Suprapubic skin (tissue), 4 donors: ENCODE data around the gene NCAPG2.

Experiments
- EP300 ChIP-seq: sonication (generic); formaldehyde crosslinking; IDR thresholded peaks from one replicate; pipeline ENCODE4 v1.6.1; 2017; ENCODE audit warnings: antibody characterized with exemption
- POLR2A ChIP-seq, 2 donors: fragments of 450-650 bp; IDR thresholded peaks; one replicate each; pipeline ENCODE4 v1.6.1; 2017; ENCODE audit warnings: antibody characterized with exemption in 2 of 2, mild to moderate bottlenecking in 2 of 2, moderate library complexity in 2 of 2
- POLR2AphosphoS5 ChIP-seq, 3 donors: sonication (generic); formaldehyde crosslinking; IDR thresholded peaks; one replicate each; pipeline ENCODE4 v1.6.1; 2017; ENCODE audit warnings: antibody characterized with exemption in 3 of 3
- TF ChIP-seq, protein P1 (sequence below), 2 donors: fragments of 200-600 bp in 1 of 2; fragments of 450-650 bp in 1 of 2; sonication (generic) in 1 of 2; IDR thresholded peaks; one replicate each; pipeline ENCODE4 v1.5.1; 2016 to 2019; ENCODE audit warnings: antibody characterized with exemption in 2 of 2, mild to moderate bottlenecking in 1 of 2, moderate library complexity in 1 of 2

DNA sequence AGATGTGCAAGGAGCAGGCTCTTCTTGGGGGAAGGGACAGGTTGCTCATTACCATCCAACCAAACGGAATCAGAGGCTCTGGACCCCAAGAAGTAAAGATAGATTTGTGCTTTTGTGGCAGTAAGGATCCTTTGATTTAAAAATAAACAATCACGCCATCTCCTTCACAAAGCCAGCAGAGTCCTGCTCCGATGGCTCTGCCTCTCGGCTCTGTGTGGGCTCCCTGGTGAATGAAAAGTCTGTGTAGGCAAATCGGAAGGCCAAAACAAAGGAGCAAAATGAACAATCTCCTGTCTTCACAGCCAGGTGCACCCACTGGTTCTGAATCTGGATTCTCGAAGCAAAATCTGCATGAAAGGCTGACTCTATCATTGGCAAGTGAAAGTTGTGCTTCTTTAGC, 120.8 kb downstream of the NCAPG2 start:
- TF ChIP-seq POLR2A (IDR thresholded peaks at IDR 0.05) = no peak
- TF ChIP-seq, protein P1, sequence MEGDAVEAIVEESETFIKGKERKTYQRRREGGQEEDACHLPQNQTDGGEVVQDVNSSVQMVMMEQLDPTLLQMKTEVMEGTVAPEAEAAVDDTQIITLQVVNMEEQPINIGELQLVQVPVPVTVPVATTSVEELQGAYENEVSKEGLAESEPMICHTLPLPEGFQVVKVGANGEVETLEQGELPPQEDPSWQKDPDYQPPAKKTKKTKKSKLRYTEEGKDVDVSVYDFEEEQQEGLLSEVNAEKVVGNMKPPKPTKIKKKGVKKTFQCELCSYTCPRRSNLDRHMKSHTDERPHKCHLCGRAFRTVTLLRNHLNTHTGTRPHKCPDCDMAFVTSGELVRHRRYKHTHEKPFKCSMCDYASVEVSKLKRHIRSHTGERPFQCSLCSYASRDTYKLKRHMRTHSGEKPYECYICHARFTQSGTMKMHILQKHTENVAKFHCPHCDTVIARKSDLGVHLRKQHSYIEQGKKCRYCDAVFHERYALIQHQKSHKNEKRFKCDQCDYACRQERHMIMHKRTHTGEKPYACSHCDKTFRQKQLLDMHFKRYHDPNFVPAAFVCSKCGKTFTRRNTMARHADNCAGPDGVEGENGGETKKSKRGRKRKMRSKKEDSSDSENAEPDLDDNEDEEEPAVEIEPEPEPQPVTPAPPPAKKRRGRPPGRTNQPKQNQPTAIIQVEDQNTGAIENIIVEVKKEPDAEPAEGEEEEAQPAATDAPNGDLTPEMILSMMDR (IDR thresholded peaks at IDR 0.05) = no peak
- no peak for TF ChIP-seq POLR2AphosphoS5 (IDR thresholded peaks at IDR 0.05)
- no peak for TF ChIP-seq EP300
